ENCODE data around the gene SLC22A31.

The SLC22A31 gene

DNA sequence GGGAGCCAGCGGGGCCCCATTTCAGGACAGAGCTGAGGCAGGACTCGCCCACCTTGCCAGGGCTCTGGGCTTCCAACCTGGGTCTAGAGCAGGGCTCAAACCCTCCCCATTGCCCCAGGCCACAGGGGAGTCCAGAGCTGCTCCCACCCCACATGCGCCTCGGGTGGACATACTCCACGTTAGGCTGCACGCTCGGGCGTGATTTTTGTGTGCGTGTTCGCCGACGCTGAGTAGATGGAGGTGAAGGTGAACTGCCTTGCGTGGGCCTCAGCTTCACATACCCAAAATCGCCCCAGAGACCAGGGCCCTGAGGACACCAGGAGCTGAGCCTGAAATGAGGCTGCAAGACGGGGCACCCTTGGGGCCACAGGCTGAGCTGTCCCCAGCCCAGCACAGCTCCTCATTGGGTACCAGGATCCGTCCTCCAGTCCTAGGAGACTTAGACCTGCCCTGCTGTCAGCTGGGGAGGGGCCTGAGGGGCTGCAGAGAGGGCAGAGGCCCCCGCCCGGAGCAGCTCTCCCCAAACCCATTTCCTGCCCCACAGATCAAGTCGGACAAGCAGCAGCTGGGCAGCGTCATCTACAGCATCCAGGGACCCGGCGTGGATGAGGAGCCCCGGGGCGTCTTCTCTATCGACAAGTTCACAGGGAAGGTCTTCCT is 20.6 kb downstream of the SLC22A31 start:
- in situ Hi-C loops (cut with HindIII; ENCODE audit: low sequenced_read_pairs), result no loop called here

DNA sequence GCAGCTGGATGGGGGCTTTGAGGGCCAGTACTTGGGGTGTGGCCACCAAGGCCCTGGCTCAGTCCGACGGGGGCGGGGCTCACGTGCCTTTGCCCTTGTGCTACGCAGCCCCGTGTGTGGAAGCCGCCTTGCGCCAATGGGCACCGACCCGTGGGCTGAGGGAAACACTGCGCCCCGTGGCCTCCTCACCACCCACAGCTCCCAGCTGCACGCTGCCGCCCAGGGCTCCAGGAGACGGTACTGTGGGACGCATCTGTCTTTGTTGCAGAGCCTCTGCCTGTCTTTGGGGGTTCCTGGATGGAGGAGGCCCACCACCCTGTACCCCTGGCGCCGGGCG is 21.2 kb downstream of the SLC22A31 start:
- in situ Hi-C loops (cut with HindIII; ENCODE audit: low sequenced_read_pairs), result no loop called here

GRCh38 chr16:89178453-89179147 is 21.7 kb downstream of the SLC22A31 start:
- in situ Hi-C loops (cut with HindIII; ENCODE audit: low sequenced_read_pairs), result no loop called here

GRCh38 chr16:89177501-89177900 is 22.8 kb downstream of the SLC22A31 start:
- in situ Hi-C loops (cut with HindIII; ENCODE audit: low sequenced_read_pairs), result no loop called here

DNA sequence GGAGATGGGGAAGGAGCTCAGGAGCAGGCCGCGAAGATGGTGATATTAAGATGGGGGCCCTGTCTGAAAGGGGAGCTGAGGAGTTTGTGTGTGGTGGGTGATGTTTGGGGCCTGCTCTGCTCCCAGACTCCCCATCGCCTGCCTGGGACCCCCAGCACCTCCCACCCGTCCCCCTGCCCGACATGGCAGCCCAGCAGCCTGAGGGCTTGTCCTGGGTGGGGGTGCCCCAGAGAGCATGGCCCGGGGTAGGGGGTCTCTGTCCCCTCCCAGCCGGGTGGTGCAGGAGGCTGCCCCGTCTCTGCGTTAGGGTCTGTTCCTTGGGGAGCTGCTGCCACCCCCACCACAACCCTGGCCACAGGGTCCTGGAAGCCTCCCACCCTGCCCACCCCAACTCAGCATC is 23.6 kb downstream of the SLC22A31 start:
- in situ Hi-C loops (cut with HindIII; ENCODE audit: low sequenced_read_pairs), result no loop called here

DNA sequence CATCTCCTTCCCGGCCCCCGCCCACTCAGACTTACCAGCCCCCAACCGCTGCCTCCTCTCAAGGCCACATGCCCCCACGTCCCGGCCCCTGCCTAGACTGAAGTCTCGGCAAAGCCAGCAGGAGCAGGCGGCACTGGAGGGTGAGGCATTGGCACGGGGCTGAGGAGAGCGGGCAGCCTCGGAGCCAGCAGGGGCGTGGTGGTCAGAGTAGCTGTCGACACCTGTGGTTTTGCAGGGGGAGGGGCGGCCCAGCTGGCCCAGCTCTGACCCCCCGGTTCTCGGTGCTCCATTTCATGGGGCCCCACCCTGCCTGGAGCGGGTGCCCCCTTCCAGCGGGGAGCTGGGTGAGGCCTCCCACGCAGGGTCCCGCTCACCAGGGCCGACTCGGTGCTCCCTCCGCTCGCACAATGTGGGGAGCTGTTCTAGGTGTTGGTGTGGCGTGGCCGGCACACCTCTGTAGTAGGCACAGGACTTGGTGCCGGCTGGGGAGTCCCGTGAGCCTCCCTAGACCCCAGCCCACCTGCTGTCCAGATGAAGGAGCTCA is 24.1 kb downstream of the SLC22A31 start:
- in situ Hi-C loops (cut with HindIII; ENCODE audit: low sequenced_read_pairs), result no loop called here

- in situ Hi-C loops (cut with HindIII; ENCODE audit: low sequenced_read_pairs), result no loop called here
Measured at GRCh38 chr16:89175280-89176146, 24.8 kb downstream of the SLC22A31 start.

DNA sequence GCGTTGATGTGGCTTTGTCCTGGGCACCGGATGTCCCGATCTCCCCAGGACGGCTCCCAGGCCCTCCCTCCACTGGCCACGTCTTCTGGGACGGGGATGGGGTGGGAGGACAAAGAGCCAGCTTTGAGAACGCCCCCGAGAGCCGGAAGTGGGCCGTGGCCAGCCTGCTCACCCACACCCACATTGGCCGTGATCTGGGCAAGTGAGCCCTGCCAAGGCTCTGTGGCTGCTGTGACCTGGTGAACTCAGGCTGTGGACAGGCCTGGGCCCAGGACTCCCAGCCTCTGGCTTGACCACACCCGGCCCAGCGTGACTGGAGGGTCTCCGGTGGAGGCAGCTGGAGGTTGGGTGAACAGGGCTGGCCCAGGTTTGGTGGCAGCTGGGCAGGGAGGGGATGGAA is 25.5 kb downstream of the SLC22A31 start:
- in situ Hi-C loops (cut with HindIII; ENCODE audit: low sequenced_read_pairs), result no loop called here

- in situ Hi-C loops (cut with HindIII; ENCODE audit: low sequenced_read_pairs), result no loop called here
Measured at GRCh38 chr16:89174055-89174827, 26.1 kb downstream of the SLC22A31 start.

GRCh38 chr16:89173174-89173921 is 27.0 kb downstream of the SLC22A31 start:
- in situ Hi-C loops (cut with HindIII; ENCODE audit: low sequenced_read_pairs), result no loop called here

- in situ Hi-C loops (cut with HindIII; ENCODE audit: low sequenced_read_pairs), result no loop called here
Measured at GRCh38 chr16:89172528-89173173, 27.7 kb downstream of the SLC22A31 start.

GRCh38 chr16:89172171-89172527 is 28.2 kb downstream of the SLC22A31 start:
- in situ Hi-C loops (cut with HindIII; ENCODE audit: low sequenced_read_pairs), result no loop called here

- in situ Hi-C loops (cut with HindIII; ENCODE audit: low sequenced_read_pairs), result no loop called here
Measured at GRCh38 chr16:89171216-89172170, 28.8 kb downstream of the SLC22A31 start, which contains the start of gene CDH15. TSS of gene CDH15 (plus strand) at chr16:89171748. CDS start at chr16:89171832, 84 bp downstream.

- in situ Hi-C loops (cut with HindIII; ENCODE audit: low sequenced_read_pairs), result no loop called here
Measured at GRCh38 chr16:89170346-89171215, 29.8 kb downstream of the SLC22A31 start.

- in situ Hi-C loops (cut with HindIII; ENCODE audit: low sequenced_read_pairs), result no loop called here
Measured at GRCh38 chr16:89169778-89170177, 30.6 kb downstream of the SLC22A31 start.

- in situ Hi-C loops (cut with HindIII; ENCODE audit: low sequenced_read_pairs), result no loop called here
Measured at GRCh38 chr16:89168381-89169189, 31.8 kb downstream of the SLC22A31 start.

Data from DLD1 (cell line).